ENCODE measurements around the gene ZIM2.

DNA sequence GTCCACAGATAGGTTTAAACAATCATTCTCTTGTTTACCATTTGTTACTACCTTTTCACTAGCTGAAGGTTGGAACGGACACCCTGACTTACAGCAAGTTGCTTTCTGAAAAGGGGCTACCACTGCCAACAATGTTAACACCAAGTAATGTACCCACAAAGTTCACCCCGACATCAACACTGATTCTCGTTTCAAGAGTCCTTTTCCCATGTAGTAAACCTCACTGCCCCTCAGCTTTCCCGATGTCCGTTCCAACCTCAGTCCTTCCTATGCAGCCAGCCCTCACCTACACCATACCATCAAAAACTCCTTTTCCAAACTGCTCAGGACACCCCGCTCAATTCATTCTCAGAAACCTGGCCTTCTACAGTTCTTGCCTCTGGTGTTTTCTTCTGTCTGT is 29.0 kb downstream of the ZIM2 start:
- TF ChIP-seq, protein P1, sequence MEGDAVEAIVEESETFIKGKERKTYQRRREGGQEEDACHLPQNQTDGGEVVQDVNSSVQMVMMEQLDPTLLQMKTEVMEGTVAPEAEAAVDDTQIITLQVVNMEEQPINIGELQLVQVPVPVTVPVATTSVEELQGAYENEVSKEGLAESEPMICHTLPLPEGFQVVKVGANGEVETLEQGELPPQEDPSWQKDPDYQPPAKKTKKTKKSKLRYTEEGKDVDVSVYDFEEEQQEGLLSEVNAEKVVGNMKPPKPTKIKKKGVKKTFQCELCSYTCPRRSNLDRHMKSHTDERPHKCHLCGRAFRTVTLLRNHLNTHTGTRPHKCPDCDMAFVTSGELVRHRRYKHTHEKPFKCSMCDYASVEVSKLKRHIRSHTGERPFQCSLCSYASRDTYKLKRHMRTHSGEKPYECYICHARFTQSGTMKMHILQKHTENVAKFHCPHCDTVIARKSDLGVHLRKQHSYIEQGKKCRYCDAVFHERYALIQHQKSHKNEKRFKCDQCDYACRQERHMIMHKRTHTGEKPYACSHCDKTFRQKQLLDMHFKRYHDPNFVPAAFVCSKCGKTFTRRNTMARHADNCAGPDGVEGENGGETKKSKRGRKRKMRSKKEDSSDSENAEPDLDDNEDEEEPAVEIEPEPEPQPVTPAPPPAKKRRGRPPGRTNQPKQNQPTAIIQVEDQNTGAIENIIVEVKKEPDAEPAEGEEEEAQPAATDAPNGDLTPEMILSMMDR (conservative IDR thresholded peaks at IDR 0.05), result no peak
- TF ChIP-seq EZH2 (IDR thresholded peaks at IDR 0.05; ENCODE audit: low read depth), result no peak

Data from PC-9 (cell line).